Testis (tissue), 3 donors: ENCODE measurements around the gene DNAJC4. TPM values are rescaled to one million over a fixed set of nuclear protein-coding genes. Genes with fewer than 3 reads are reported as not detected.

Experiments used
- DNase-seq: peaks from one replicate; pipeline ENCODE4 v3.0.0-alpha.2; 2019
- H3K27ac ChIP-seq, 2 donors: fragments of 200-600 bp; sonication (generic); one replicate each; pipeline ENCODE4 v1.5.1; 2019
- H3K27me3 ChIP-seq: fragments of 200-600 bp; sonication (generic); one replicate; pipeline ENCODE4 v1.5.1; 2019
- H3K36me3 ChIP-seq: fragments of 200-600 bp; sonication (generic); one replicate; pipeline ENCODE4 v1.5.1; 2017; ENCODE audit warnings: low read depth; ENCODE audit errors: missing control alignments
- H3K4me1 ChIP-seq: fragments of 200-600 bp; sonication (generic); one replicate; pipeline ENCODE4 v1.5.1; 2019
- H3K4me3 ChIP-seq, 2 donors: fragments of 200-600 bp; sonication (generic); one replicate each; pipeline ENCODE4 v1.5.1; 2017 to 2019
- H3K9me3 ChIP-seq: fragments of 200-600 bp; sonication (generic); one replicate; pipeline ENCODE4 v1.5.1; 2017
- POLR2A ChIP-seq: fragments of 450-650 bp; IDR thresholded peaks from one replicate; pipeline ENCODE4 v1.6.1; 2017; ENCODE audit warnings: antibody characterized with exemption, mild to moderate bottlenecking, moderate library complexity
- WGBS, 2 donors: methylation state at CpG; one replicate each; pipeline ENCODE4 v1.1.5; 2018; 5-methylcytosine and 5-hydroxymethylcytosine counted together
- intact Hi-C: fragments of 100-400 bp; cut with DNase I; formaldehyde crosslinking; loops from one replicate; pipeline ENCODE4 v1.15.1; 2023; ENCODE audit warnings: low total_unique reads
- polyA plus RNA-seq: library from polyadenylated mRNA; stranded (reverse); fragments of 350-450 nt; fragmentation: Illumina TruSeq; extraction: RNeasy Lipid Tissue Mini Kit (QIAGEN cat#74804); gene quantifications from one replicate; pipeline ENCODE4 v1.2.3, GENCODE V29; 2014; ENCODE audit warnings: low read depth, low replicate concordance; ENCODE audit not compliant: insufficient read depth
- total RNA-seq, 2 donors: library from RNA; depleted of rRNA; stranded (reverse); fragments of >200 nt; gene quantifications; one replicate each; pipeline ENCODE4 v1.2.3, GENCODE V29; 2016
- TF ChIP-seq, protein P1 (sequence below), 3 experiments: fragments of 450-650 bp in 2 of 3; fragments of 200-600 bp in 1 of 3; sonication (generic) in 1 of 3; IDR thresholded peaks; one replicate each; pipeline ENCODE4 v1.5.1; 2016 to 2019; ENCODE audit warnings: antibody characterized with exemption in 3 of 3, mild to moderate bottlenecking in 2 of 3, moderate library complexity in 1 of 3

Gene DNAJC4
- total and polyA plus RNA-seq, 3 donors from 2014 or later, result 105 to 303 (median 254) TPM

DNA sequence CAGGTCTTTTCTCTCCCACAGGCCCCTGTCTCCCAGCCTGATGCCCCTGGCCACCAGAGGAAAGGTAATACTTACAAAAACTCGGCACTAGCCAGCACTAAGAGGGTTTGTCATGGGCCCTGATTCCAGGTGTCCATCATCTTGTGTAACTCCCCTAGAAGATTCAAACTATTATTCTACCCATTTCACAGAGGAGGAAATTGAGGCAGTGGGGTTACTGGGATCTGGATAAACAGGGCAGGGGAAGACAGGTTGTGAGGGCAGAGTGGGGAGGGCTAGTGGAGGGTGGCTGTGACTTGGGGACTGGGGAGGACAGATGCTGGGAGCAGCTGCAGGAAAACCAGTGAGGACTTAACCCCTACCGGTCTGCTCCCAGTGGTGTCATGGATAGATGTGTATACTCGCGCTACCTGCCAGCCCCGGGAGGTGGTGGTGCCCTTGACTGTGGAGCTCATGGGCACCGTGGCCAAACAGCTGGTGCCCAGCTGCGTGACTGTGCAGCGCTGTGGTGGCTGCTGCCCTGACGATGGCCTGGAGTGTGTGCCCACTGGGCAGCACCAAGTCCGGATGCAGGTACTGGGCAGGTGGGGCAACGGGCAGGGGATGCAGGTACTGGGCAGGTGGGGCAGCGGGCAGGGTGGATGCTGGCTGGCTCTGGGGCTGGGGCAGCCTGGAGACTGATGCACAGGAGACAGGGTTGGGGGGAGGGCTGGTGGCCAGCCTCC is 5.3 kb downstream of the DNAJC4 start:
- Histone ChIP-seq H3K4me1 (peaks cover 29% of the 10 kb centered on the region), H3K27me3 (no peaks in the 10 kb centered on the region), H3K36me3 (no peaks in the 10 kb centered on the region), H3K9me3 (no peaks in the 10 kb centered on the region), H3K4me3 (peak overlapping the region in 1 of 2 donors; percentile 73), H3K27ac (peak overlapping the region in 1 of 2 donors; percentile 89)
- TF ChIP-seq, protein P1, sequence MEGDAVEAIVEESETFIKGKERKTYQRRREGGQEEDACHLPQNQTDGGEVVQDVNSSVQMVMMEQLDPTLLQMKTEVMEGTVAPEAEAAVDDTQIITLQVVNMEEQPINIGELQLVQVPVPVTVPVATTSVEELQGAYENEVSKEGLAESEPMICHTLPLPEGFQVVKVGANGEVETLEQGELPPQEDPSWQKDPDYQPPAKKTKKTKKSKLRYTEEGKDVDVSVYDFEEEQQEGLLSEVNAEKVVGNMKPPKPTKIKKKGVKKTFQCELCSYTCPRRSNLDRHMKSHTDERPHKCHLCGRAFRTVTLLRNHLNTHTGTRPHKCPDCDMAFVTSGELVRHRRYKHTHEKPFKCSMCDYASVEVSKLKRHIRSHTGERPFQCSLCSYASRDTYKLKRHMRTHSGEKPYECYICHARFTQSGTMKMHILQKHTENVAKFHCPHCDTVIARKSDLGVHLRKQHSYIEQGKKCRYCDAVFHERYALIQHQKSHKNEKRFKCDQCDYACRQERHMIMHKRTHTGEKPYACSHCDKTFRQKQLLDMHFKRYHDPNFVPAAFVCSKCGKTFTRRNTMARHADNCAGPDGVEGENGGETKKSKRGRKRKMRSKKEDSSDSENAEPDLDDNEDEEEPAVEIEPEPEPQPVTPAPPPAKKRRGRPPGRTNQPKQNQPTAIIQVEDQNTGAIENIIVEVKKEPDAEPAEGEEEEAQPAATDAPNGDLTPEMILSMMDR (IDR thresholded peaks at IDR 0.05), result no peak
- WGBS, 2 donors, result 80 to 86% methylated on average over 8 to 12 of the region's 12 CpGs
- intact Hi-C loops, result no loop called here
- no peak for DNase-seq

DNA sequence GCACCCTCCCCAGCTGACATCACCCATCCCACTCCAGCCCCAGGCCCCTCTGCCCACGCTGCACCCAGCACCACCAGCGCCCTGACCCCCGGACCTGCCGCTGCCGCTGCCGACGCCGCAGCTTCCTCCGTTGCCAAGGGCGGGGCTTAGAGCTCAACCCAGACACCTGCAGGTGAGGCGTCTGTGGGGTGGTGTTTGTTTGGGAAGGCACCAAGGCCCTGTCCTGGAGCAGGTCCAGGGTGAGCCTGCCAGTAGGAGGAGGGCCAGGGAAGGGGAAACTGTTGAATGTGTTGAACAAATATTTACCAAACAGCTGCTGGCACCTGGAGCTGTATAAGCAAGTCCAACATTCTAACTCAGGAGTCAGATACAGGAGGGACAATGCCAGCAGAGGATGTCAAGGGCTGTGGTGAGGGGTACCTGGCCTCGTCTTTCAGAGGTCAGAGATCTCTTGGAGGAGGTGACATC is 7.2 kb downstream of the DNAJC4 start:
- no peak for TF ChIP-seq POLR2A
- TF ChIP-seq, protein P1 (IDR thresholded peaks at IDR 0.05), result no peak
- no peaks in the 10 kb centered on the region for H3K36me3 ChIP-seq
- 68 to 76% methylated on average over 12 of the region's 12 CpGs for WGBS, 2 donors
- no peak overlapping the region for H3K4me3 ChIP-seq
- peaks cover 32% of the 10 kb centered on the region for H3K4me1 ChIP-seq
- H3K27ac ChIP-seq, result no peak overlapping the region
- no peaks in the 10 kb centered on the region for H3K27me3 ChIP-seq
- no peak for DNase-seq
- intact Hi-C loops, result no loop called here
- H3K9me3 ChIP-seq, result no peaks in the 10 kb centered on the region

DNA sequence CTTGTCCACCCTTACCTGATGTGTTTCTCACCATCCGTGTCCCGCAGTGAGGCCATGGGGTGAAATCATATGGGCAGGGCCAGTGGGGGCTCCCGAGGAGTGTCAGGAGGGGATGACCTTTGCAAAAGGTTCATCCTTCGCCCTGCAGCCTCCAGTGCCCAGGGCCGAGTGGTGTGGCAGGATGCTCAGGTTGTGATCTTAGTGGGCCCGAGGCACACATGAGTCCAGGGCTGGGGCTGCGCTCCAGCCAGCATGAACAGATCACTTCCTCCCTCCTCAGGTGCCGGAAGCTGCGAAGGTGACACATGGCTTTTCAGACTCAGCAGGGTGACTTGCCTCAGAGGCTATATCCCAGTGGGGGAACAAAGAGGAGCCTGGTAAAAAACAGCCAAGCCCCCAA is 7.7 kb downstream of the DNAJC4 start:
- H3K27me3 ChIP-seq, result no peaks in the 10 kb centered on the region
- H3K4me3 ChIP-seq, result no peak overlapping the region
- WGBS, 2 donors, result 87% methylated on average over 9 of the region's 9 CpGs; no CpG with 5 or more reads in 1 of the 2 donors
- H3K9me3 ChIP-seq, result no peaks in the 10 kb centered on the region
- TF ChIP-seq POLR2A, result no peak
- TF ChIP-seq, protein P1 (IDR thresholded peaks at IDR 0.05), result no peak
- peaks cover 37% of the 10 kb centered on the region for H3K4me1 ChIP-seq
- no peak overlapping the region for H3K27ac ChIP-seq
- no peaks in the 10 kb centered on the region for H3K36me3 ChIP-seq
- intact Hi-C loops, result no loop called here
- no peak for DNase-seq

DNA sequence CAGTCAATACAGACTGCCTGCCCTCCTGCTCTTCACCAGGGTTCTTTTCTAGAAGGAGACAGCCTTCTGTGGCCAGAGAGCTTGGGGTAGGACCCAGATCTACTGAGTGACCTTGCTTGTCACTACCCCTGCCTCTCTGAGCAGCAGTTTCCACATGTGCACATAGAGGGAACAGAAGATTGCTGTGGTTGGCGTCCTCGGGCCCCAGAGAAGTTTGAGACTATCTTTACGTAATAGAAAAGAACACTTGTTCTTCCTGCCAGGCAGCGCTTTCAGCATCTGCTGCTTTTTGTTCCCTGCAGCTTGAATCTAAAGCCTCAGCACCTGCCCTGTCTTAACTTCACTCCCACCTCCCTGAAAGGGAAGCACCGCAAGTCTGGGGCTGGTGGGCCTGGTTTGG is 8.7 kb downstream of the DNAJC4 start:
- intact Hi-C loops, result no loop called here
- no peaks in the 10 kb centered on the region for H3K27me3 ChIP-seq
- H3K27ac ChIP-seq, result no peak overlapping the region
- TF ChIP-seq, protein P1 (IDR thresholded peaks at IDR 0.05), result no peak
- TF ChIP-seq POLR2A, result no peak
- H3K4me1 ChIP-seq, result peaks cover 32% of the 10 kb centered on the region
- 76 to 78% methylated on average over 5 of the region's 5 CpGs for WGBS, 2 donors
- no peaks in the 10 kb centered on the region for H3K36me3 ChIP-seq
- H3K9me3 ChIP-seq, result no peaks in the 10 kb centered on the region
- DNase-seq, result no peak
- no peak overlapping the region for H3K4me3 ChIP-seq
